ENCODE results near the gene TDP1.

Gene TDP1

DNA sequence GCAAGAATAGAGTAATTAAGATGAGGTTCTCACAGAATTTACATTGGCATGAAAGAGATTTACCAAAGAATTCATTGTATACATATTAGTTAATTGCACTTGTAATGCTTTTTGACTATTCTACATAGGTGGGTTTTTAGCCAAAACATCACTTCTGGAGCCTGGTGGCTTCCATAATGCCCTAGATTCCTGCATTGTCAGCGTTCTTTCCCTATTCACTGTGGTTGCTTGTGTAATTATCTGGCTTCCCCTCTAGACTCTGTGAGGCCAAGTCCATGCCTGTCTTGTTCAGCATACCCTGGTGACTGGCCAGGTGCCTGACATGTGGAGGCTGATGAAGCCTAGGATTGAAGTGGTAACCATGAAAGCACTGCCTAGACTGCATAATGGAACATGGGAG lies 41.2 kb downstream of the TDP1 start:
- H3K9ac ChIP-seq (ENCODE audit: low read depth, low read length): no peak overlapping the region
- peaks cover 89% of the 10 kb centered on the region for H3K36me3 ChIP-seq (ENCODE audit: insufficient read depth, low read length)
- DNase-seq (no peak), ATAC-seq (ENCODE audit: insufficient read depth, low read depth) (no peak)
- no peak overlapping the region for H3K27ac ChIP-seq (ENCODE audit: low read length)
- H3K4me2 ChIP-seq (ENCODE audit: insufficient read depth, low read length): no peak overlapping the region
- H4K20me1 ChIP-seq (ENCODE audit: insufficient read depth, low read length): no peaks in the 10 kb centered on the region
- no peak overlapping the region for H2AFZ ChIP-seq (ENCODE audit: low read depth, low read length)
- no peak overlapping the region for H3K4me3 ChIP-seq (ENCODE audit: low read depth in 1 of 2, low read length in 2 of 2)
- H3K4me1 ChIP-seq (ENCODE audit: insufficient read depth, low read length): no peaks in the 10 kb centered on the region
- H3K9me3 ChIP-seq (ENCODE audit: insufficient read depth, low read length, severe bottlenecking): no peaks in the 10 kb centered on the region
- H3K79me2 ChIP-seq (ENCODE audit: insufficient read depth, low read length): no peaks in the 10 kb centered on the region
- TF ChIP-seq, protein P1, sequence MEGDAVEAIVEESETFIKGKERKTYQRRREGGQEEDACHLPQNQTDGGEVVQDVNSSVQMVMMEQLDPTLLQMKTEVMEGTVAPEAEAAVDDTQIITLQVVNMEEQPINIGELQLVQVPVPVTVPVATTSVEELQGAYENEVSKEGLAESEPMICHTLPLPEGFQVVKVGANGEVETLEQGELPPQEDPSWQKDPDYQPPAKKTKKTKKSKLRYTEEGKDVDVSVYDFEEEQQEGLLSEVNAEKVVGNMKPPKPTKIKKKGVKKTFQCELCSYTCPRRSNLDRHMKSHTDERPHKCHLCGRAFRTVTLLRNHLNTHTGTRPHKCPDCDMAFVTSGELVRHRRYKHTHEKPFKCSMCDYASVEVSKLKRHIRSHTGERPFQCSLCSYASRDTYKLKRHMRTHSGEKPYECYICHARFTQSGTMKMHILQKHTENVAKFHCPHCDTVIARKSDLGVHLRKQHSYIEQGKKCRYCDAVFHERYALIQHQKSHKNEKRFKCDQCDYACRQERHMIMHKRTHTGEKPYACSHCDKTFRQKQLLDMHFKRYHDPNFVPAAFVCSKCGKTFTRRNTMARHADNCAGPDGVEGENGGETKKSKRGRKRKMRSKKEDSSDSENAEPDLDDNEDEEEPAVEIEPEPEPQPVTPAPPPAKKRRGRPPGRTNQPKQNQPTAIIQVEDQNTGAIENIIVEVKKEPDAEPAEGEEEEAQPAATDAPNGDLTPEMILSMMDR (IDR thresholded peaks at IDR 0.05; ENCODE audit: borderline replicate concordance, extremely low read depth, low read length, poor library complexity, severe bottlenecking): no peak
- TF ChIP-seq EZH2 (IDR thresholded peaks at IDR 0.05; ENCODE audit: borderline replicate concordance, low read depth, low read length, severe bottlenecking): no peak
- no peaks in the 10 kb centered on the region for H3K27me3 ChIP-seq (ENCODE audit: insufficient read depth, low read length, poor library complexity)

DNA sequence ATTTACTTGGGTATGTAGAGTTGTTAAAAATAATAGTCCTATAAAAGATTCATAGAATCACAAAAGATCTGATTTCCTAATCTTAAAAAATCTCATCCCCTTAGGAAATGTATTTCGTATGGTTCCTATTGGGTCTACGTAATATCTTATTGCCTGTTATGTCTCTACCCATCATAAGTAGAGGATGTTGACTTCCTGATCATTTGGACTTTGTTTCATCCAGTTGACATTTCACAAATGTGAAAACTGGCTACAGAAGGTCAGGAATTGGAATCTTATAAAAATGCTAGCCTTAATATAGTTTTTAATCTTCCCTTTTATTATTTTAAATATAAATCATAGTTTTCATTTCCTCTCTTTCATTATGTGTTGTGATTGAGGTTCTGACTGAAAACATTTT lies 45.2 kb downstream of the TDP1 start:
- no peak overlapping the region for H3K27ac ChIP-seq (ENCODE audit: low read length)
- ATAC-seq (ENCODE audit: insufficient read depth, low read depth): no peak
- H3K9me3 ChIP-seq (ENCODE audit: insufficient read depth, low read length, severe bottlenecking): no peaks in the 10 kb centered on the region
- H3K4me3 ChIP-seq (ENCODE audit: low read depth in 1 of 2, low read length in 2 of 2): no peak overlapping the region
- H3K4me2 ChIP-seq (ENCODE audit: insufficient read depth, low read length): no peak overlapping the region
- H3K27me3 ChIP-seq (ENCODE audit: insufficient read depth, low read length, poor library complexity): no peaks in the 10 kb centered on the region
- H3K36me3 ChIP-seq (ENCODE audit: insufficient read depth, low read length): peaks cover 80% of the 10 kb centered on the region
- TF ChIP-seq, protein P1 (IDR thresholded peaks at IDR 0.05; ENCODE audit: borderline replicate concordance, extremely low read depth, low read length, poor library complexity, severe bottlenecking): no peak
- TF ChIP-seq EZH2 (IDR thresholded peaks at IDR 0.05; ENCODE audit: borderline replicate concordance, low read depth, low read length, severe bottlenecking): no peak
- no peaks in the 10 kb centered on the region; the same call in 1 of the 2 replicates for H4K20me1 ChIP-seq (ENCODE audit: insufficient read depth, low read length)
- no peak overlapping the region for H3K9ac ChIP-seq (ENCODE audit: low read depth, low read length)
- no peaks in the 10 kb centered on the region for H3K79me2 ChIP-seq (ENCODE audit: insufficient read depth, low read length)
- no peak for DNase-seq
- no peaks in the 10 kb centered on the region for H3K4me1 ChIP-seq (ENCODE audit: insufficient read depth, low read length)
- no peak overlapping the region for H2AFZ ChIP-seq (ENCODE audit: low read depth, low read length)

DNA sequence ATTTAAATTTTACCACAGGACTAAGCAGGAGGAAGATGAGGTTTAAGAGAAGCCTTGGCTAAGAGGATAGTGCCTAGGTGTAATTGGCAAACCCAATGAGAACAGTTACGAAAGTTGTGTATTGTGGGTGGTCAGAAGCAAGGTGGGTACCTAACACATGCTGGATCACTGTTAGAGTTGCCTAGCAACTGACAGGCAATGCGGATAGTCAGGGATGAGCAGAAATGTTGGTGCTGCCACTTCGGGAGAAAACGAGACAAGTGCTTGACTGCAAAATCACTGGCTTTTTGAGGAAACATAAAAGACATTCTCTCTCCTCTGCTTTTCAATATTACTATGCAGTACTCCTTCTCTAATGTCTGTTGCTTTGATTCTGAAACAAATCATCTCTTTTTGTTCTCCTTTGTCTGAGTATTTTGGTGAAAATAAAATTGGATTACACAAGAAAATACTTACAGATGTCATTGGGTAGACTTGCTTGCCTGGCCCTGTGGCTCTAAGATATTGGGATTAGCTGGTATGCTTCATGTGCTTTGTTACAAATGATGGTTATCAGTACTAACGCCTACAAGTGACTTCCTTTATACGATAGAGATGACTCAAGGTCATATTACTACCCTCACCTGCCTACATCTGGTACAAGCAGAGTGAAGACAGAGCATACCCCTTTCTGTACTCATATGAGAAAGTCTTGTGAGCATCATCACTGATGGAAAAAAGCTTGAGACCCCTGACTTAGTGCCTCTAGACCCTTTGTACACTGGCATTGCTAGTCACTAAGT lies 48.0 kb downstream of the TDP1 start:
- H3K4me3 ChIP-seq (ENCODE audit: low read depth in 1 of 2, low read length in 2 of 2): no peak overlapping the region
- H3K36me3 ChIP-seq (ENCODE audit: insufficient read depth, low read length): peaks cover 82% of the 10 kb centered on the region
- DNase-seq: no peak

More for the DNA sequence above, 48.0 kb downstream of the TDP1 start:
- Histone ChIP-seq H4K20me1 (ENCODE audit: insufficient read depth, low read length) (no peaks in the 10 kb centered on the region; the same call in 1 of the 2 replicates), H3K27me3 (ENCODE audit: insufficient read depth, low read length, poor library complexity) (no peaks in the 10 kb centered on the region), H3K9me3 (ENCODE audit: insufficient read depth, low read length, severe bottlenecking) (no peaks in the 10 kb centered on the region), H3K79me2 (ENCODE audit: insufficient read depth, low read length) (no peaks in the 10 kb centered on the region), H3K4me1 (ENCODE audit: insufficient read depth, low read length) (no peaks in the 10 kb centered on the region), H2AFZ (ENCODE audit: low read depth, low read length) (no peak overlapping the region), H3K9ac (ENCODE audit: low read depth, low read length) (no peak overlapping the region), H3K4me2 (ENCODE audit: insufficient read depth, low read length) (no peak overlapping the region), H3K27ac (ENCODE audit: low read length) (no peak overlapping the region)
- no peak for ATAC-seq (ENCODE audit: insufficient read depth, low read depth)
- TF ChIP-seq, protein P1 (IDR thresholded peaks at IDR 0.05; ENCODE audit: borderline replicate concordance, extremely low read depth, low read length, poor library complexity, severe bottlenecking): no peak
- TF ChIP-seq EZH2 (IDR thresholded peaks at IDR 0.05; ENCODE audit: borderline replicate concordance, low read depth, low read length, severe bottlenecking): no peak
